Glomerular visceral epithelial cell (primary cell): Measurements from ENCODE around the gene CSF1.

Experiments
- DNase-seq: peaks from one replicate; pipeline ENCODE4 v3.0.0-alpha.2; 2016; ENCODE audit errors: extremely low spot score

Gene CSF1

DNA sequence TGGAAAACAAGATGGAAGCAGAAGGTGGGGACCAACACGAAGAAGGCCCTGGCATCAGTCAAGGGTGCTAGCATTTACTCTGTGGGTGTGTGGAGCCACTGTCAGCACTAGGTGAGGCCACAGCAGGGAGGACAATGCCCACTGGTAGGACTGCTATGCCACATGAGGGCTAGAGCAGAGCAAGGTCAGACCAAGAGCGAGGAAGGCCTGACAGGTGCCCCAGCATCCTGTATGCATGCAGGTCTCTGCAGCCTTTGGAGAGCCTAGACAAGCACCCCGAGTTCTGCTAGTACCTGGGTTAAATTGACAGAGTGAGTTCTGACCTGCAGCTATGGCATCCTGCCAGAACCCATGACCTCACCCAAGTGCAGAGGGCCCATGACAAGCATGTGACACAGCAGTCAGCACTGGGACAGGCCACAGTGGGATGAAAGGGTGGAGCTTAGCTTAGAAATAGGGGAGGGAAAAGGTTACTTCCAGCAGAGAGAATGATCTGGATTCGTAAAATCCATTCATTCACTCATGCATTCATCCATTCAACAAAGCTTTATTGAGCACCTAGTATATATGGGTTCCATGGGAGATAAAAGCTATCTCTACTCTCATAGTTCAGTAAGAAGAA is 9.0 kb upstream of the CSF1 start:
- peak; percentile 42 for DNase-seq

DNA sequence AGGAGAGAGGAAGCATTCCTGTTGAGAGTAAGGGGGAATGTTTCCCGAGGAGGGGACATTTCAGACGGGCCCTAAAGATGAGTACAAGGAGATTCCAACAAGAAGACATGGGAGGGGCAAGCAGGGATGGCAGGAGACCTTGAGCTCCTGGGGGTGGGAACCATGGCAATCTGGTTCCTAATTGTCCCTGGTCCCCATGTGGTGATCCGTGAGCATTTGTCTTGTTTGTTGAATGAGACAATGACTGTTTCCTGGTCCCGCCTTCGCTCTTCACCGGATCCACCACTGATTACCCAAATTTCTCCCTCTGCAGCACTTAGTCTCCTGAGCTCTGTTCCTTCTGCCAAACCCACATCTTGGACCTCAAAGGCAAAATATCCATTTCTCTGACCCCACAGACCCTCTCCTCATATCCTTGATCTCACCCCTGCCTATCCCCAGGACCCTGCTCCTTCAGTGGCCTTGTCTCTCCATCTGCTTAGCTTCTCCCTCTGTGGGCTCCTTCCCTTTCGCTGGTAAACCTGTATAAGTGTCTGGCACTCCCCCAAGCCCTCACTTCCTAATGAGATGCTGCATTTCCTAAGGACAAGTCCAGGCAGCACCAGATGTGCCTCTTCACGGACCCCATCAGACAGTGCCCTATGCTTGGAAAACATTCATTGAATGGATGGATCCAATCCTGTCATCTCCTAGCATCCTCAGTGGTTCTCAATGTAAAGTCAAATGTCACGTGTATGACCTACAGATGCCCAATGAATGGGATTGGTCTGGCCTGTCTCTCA is 8.3 kb upstream of the CSF1 start:
- DNase-seq = no peak

DNA sequence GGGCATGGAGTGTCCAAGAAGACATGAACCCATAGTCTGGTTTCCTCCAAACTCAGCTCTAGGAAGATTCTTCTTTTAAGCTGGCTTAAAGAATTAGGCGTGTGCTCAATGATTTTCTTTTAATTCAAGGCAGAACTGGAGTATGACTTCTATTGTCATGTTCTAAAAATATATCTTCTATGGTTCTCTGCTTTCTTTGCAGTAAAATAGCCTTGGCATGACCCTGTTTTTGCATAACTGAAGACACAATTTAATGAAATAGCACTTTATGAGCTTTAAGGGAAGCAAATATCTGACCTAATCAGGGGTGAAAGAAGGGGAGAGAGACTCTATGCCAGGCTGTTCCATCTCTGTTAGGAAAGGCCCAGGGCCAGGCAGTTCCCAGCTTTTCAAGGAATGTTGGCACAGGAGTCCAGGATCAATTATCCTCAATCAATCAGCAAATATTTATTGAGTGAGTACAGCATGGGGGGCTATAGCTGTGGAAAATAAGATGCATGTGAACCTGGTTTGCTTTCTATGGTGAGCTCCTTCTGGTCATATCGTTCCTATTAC is 7.2 kb upstream of the CSF1 start:
- DNase-seq = no peak

- peak; percentile 54 for DNase-seq
Measured at GRCh38 chr1:109904105-109904817, 6.4 kb upstream of the CSF1 start.

DNA sequence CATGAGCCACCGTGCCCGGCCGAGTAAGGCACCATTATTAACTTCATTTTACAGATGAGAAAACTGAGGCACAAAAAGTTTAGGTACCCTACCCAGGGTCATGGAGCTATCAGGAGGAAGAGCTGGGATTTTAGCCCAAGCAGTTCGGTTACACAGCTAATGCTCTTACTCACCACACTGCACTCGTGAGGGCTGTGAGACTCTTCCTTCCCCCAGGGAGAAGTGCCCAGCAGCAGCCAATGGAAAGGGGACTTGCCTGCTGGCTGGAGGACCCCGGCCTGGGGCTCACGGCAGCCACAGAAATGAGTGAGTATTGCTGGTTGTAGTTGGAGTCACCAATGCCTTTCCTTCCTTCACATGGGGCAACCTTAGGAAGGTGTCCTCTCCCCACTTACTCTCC is 5.2 kb upstream of the CSF1 start:
- DNase-seq = no peak

- DNase-seq = no peak
Measured at GRCh38 chr1:109906160-109906838, 4.3 kb upstream of the CSF1 start.

- no peak for DNase-seq
Measured at GRCh38 chr1:109906839-109907180, 3.8 kb upstream of the CSF1 start.

DNA sequence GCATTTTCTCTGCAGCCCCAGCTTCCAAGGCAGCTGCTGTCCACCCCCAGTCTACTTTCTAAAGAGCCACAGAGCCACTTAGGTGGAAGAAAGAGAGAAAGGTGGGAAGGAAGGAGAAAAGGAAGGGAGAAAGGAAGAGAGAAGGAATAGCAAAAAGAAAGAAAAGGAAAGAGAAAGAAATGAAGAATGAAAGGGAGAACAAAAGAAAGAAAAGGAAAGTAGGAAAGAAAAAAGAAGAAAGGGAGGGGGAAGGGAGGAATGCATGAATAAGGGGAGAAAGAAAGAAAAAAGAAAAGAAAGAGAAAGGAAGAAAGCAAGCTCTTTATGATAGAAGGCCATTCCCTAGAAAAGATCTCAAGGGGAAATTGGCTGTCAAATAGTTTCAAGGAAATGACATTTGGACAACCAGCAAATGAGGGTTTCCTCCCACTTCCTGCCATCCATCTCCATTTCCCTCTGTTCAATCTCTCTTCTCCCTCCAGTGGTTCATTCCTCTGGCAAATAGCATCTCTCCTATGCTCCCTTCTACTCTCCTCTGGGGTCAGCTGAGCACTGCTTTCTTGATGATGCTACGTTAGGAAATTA is 3.4 kb upstream of the CSF1 start:
- no peak for DNase-seq

DNA sequence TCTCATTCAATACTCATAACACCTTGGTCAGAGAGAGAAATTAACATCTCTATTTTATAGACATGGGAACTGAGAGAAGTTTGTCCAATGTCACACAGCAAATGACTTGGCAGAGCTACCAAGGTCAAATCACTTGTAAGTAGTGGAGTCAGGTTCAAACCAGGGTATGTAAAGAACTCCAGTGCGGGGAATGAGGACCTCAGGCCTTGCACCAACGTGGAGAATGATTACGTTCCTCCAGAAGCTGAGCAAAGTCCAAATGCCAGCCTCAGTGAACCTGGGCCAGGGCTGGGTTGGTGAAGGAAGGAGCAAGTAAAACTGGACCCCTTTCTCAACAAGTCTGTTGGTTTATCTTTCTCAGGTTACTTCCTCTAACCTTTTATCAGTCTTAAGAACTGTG is 1.8 kb upstream of the CSF1 start:
- no peak for DNase-seq

- no peak for DNase-seq
Measured at GRCh38 chr1:109909561-109909960, 1.1 kb upstream of the CSF1 start.

GRCh38 chr1:109910963-109911798 is 532 bp downstream of the CSF1 start:
- DNase-seq = no peak

DNA sequence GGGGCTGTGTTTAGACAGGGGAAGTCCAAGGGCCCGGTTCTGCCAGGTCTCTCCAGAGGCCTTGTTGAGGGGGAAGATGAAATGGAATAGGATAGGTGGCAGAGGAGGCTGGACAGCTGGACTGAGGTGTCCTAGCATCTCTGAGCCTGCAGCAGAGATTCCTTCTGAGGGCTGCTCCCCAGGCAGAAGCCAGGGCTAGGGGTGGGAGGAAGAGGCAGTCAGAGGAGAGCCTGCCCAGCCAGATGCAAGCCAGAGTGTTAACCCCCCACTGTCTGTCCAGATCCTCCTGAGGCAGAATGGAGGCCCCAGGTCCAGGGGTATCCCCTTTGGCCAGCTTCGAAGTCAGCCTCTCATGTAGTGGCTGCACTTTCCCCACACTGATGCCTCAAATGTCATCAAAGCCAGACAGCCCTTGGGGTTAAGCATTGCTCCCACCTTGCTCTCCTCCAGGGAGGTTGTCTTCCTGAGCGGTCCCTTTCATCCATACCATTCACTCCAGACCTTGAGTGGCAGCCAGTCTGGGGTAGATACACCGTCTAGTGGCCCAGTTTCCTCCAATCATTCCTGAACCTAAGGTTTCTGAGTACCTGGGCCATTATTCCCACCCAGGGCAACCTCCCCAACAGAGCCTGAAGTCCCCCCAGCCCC is 1.7 kb downstream of the CSF1 start:
- DNase-seq = no peak

- DNase-seq = no peak
Measured at GRCh38 chr1:109912873-109913272, 2.2 kb downstream of the CSF1 start.

DNA sequence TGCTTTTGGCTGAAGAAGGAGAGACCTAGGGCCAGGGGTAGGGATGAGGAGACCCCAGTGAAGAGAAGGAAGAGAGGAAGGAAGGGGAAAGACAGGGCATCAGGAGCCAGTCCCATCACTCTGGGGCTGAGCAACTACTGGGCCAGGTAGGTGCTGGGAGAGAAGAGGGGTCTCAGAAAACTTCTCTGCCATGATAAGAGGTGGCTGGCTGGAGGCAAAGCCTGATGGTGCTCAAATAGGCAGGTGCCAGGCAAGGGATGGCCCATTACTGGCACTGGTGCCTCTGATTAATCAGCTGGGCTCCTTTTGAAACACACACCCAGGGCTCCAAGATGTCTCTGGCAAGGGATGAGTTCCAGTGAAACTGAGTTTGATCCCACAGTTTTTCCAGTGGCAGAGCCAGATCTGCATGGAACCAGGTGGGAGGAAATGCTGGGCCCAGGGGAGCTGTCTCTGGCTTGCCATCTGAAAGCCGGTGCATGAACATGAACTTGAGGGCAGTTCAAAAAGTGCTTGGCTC is 2.8 kb downstream of the CSF1 start:
- DNase-seq = no peak

- DNase-seq = no peak
Measured at GRCh38 chr1:109914587-109915240, 4.1 kb downstream of the CSF1 start.

DNA sequence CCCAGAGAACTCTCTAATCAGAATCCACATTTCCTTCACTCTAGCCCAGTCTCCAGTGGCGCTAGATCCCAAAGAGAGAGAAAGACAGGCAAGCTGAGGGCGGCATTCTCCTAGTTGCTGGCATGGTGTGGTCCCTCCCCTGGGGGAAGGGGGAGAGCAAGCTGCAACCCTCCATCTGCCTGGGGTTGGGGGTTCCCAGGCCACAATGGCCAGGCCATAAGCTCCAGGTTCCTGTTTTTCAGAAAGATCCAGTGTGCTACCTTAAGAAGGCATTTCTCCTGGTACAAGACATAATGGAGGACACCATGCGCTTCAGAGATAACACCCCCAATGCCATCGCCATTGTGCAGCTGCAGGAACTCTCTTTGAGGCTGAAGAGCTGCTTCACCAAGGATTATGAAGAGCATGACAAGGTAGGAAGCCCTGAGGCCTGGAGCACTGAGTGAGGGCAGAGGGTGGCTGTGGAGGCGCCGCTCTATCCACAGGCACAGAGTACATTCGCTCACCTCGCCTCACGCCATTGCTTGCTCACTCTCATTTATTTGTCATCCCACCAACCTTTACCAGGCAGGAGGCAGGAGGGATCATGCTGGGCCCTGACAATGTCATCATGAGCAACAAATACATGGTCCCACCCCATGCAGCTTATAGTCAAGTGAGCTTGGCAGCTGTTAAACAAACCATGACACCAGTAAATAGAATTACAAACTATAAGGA is 6.6 kb downstream of the CSF1 start:
- DNase-seq = no peak

DNA sequence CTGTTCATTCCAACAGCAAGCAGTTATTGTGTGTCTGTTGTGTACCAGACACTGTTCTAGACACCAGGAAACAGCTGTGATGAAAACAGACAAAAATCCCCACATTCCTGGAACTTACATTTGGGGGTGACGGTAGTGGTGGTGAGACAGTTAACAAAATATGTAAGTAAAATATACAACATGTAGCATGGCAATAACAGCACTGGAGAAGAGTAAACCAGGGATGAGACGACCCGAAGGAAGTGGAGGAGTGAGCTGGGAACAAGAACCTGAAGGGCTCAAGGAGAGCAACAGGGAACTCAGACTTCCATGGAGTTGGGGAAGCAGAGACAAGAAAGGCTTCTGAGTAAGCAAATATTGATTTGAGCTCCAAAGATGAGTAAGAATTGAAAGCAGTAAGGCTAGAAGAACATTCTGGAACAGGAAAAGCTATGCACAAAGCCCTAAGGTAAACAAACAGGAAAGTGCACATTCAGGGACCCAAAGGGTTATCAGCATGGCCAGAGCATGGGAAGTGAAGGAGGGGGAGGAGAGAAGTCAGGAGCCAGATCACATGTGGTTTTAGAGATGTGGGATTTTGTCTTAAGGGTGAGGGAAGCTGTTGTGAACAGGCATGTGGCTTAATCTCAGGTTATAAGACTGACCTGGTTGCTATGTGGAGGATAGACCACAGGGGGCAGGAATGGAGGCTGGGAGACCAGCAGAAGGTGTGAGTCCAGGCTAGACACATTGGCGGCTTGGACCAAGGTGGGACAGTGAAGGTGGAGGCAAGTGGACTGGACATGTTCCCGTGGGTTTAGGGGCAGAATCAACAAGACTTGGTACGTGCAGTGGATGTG is 7.3 kb downstream of the CSF1 start:
- DNase-seq = no peak

- DNase-seq = no peak
Measured at GRCh38 chr1:109918671-109919070, 8.0 kb downstream of the CSF1 start.
